Spleen (tissue), 7 donors: ENCODE results near the gene RPS3A.

Experiments used
- CTCF ChIP-seq, 11 experiments: fragments of 200-600 bp in 7 of 11; fragments of 450-650 bp in 4 of 11; sonication (generic) in 4 of 11; IDR thresholded peaks in 8 of 11; conservative IDR thresholded peaks in 3 of 11; 1 replicate in 7 of 11; 2 replicates in 4 of 11; pipeline versions ENCODE4 v1.4.0 to v1.8.0; 2016 to 2021; ENCODE audit warnings: antibody characterized with exemption in 11 of 11, inconsistent platforms in 4 of 11, mild to moderate bottlenecking in 1 of 11
- POLR2A ChIP-seq, 3 donors: fragments of 450-650 bp; IDR thresholded peaks; one replicate each; pipeline ENCODE4 v1.5.1; 2017; ENCODE audit warnings: antibody characterized with exemption in 3 of 3, mild to moderate bottlenecking in 1 of 3
- POLR2AphosphoS5 ChIP-seq, 3 donors: sonication (generic); formaldehyde crosslinking; IDR thresholded peaks; one replicate each; pipeline ENCODE4 v1.5.1; 2017; ENCODE audit warnings: antibody characterized with exemption in 3 of 3
- donor health status: DM: no; HTN: no; CAD: no; lungs with moderate emphysema.
- donor health status: DM: no; HTN: no; CAD: no.
- donor health status: DM: no; HTN: no; CAD: no.

DNA sequence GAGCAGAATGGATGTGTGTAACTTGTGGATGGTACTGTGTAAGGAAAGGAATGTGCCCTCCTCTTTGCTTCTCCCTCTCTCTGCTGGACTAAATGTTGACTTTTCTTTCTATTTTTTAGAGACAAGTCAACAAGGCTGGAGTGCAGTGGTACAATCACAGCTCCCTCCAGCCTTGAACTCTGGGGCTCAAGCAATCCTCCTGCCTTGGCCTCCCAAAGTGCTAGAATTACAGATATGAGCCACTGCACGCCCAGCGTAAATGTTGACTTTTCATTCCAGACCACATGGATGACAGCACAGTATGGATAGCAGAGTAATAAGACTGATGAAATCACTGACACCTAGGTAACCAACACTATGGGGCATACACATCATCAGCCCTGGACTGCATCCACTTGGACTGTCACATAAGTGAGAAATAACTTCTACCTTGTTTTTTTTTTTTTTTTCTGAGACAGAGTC is 5.1 kb upstream of the RPS3A start:
- TF ChIP-seq CTCF (IDR thresholded peaks at IDR 0.05 in 8 of 11, conservative IDR thresholded peaks at IDR 0.05 in 3 of 11): no peak
- TF ChIP-seq POLR2AphosphoS5 (IDR thresholded peaks at IDR 0.05): no peak
- no peak for TF ChIP-seq POLR2A (IDR thresholded peaks at IDR 0.05)
